Measurements from ENCODE around the gene TEKT3. TPM values are rescaled to one million over a fixed set of nuclear protein-coding genes. Genes with fewer than 3 reads are reported as not detected.

The TEKT3 gene
- polyA plus RNA-seq, 1 of the 3 experiments (the other 2 are of a cell fraction): 0.62 TPM

- H3K27me3 ChIP-seq (ENCODE audit: insufficient read depth): no peaks in the 10 kb centered on the region; the same call in 1 of the 2 replicates
- ChIA-PET CTCF (interaction anchor here (1.3 to 13.3 kb wide), 4 partner anchors 12 to 237 kb away, joined by 3 to 359 read pairs (median 4); no protein-coding TSS in a partner anchor), POLR2A (no interaction called here)
- peaks cover 0 to 26% of the 10 kb centered on the region in 2 experiments; a peak in 2 of 4 replicates for H3K4me1 ChIP-seq (ENCODE audit: control insufficient read depth in 1 of 2, insufficient read depth in 2 of 2, low read depth in 1 of 2, low read length in 1 of 2)
- no peak overlapping the region for H3K9ac ChIP-seq
- no peaks in the 10 kb centered on the region for H4K20me1 ChIP-seq (ENCODE audit: insufficient read depth)
- WGBS (ENCODE audit: low lambda C conversion rate): 83% methylated on average over 2 of the region's 2 CpGs
- H3K9me3 ChIP-seq: no peaks in the 10 kb centered on the region
- H3K36me3 ChIP-seq (replicated peaks in 1 of 2; ENCODE audit: control insufficient read depth in 1 of 2, insufficient read depth in 2 of 2, low read length in 1 of 2): no peaks in the 10 kb centered on the region
- H3K4me3 ChIP-seq (ENCODE audit: low read depth in 2 of 2, low read length in 1 of 2): no peak overlapping the region
- H3K9me2 ChIP-seq: no peaks in the 10 kb centered on the region
- H3K79me2 ChIP-seq (ENCODE audit: insufficient read depth): peaks cover 6% of the 10 kb centered on the region; the same call in 1 of the 2 replicates
- H3K27ac ChIP-seq (ENCODE audit: low read depth in 2 of 2, low read length in 1 of 2): no peak overlapping the region
- no peak overlapping the region for H2AFZ ChIP-seq (ENCODE audit: low read depth)
- TF ChIP-seq CHD2 (IDR thresholded peaks at IDR 0.05; ENCODE audit: low read length, partially characterized antibody) (no peak), YY1 (IDR thresholded peaks at IDR 0.05; ENCODE audit: low read depth) (no peak), PBX3 (IDR thresholded peaks at IDR 0.05) (no peak), GABPA (IDR thresholded peaks at IDR 0.05; ENCODE audit: low read depth) (no peak), USF2 (IDR thresholded peaks at IDR 0.05; ENCODE audit: borderline replicate concordance, low read depth, low read length) (no peak), FOSL2 (IDR thresholded peaks at IDR 0.05; ENCODE audit: borderline replicate concordance, low read depth) (no peak), EP300 (IDR thresholded peaks at IDR 0.05; ENCODE audit: borderline replicate concordance in 1 of 2, low read depth in 1 of 2, low read length in 1 of 2) (no peak), NFIC (IDR thresholded peaks at IDR 0.05; ENCODE audit: borderline replicate concordance) (no peak), RXRA (IDR thresholded peaks at IDR 0.05; ENCODE audit: borderline replicate concordance, low read depth) (no peak), TEAD4 (IDR thresholded peaks at IDR 0.05; ENCODE audit: borderline replicate concordance, insufficient read depth) (no peak), ZBTB33 (IDR thresholded peaks at IDR 0.05; ENCODE audit: borderline replicate concordance, low read depth) (no peak), NRF1 (IDR thresholded peaks at IDR 0.05; ENCODE audit: low read depth, low read length) (no peak), MEF2A (IDR thresholded peaks at IDR 0.05; ENCODE audit: borderline replicate concordance, low read depth) (no peak), MXI1 (IDR thresholded peaks at IDR 0.05; ENCODE audit: low read depth, low read length) (no peak), RCOR1 (IDR thresholded peaks at IDR 0.05; ENCODE audit: low read length) (no peak), TCF12 (IDR thresholded peaks at IDR 0.05) (no peak), CTCF (IDR thresholded peaks at IDR 0.05) (no peak), JUND (IDR thresholded peaks at IDR 0.05) (no peak), EZH2phosphoT487 (IDR thresholded peaks at IDR 0.05; ENCODE audit: borderline replicate concordance, low read depth) (no peak)
- peaks cover 4% of the 10 kb centered on the region for H3F3A ChIP-seq (replicated peaks; ENCODE audit: insufficient read depth)
- DNase-seq: no peak
- no peak overlapping the region for H3K4me2 ChIP-seq
Measured at GRCh38 chr17:15264542-15264941, 76.9 kb downstream of the TEKT3 start.

Data from SK-N-SH (cell line).